Osteoblast (primary cell): ENCODE measurements around the gene CSE1L. TPM values are rescaled to one million over a fixed set of nuclear protein-coding genes. Genes with fewer than 3 reads are reported as not detected.

Experiments used
- DNase-seq: peaks from one replicate; pipeline ENCODE4 v3.0.0; 2011; ENCODE audit warnings: low spot score, mixed read lengths; ENCODE audit not compliant: insufficient read length; ENCODE audit errors: missing footprints
- H2AFZ ChIP-seq: 2 replicates; pipeline ENCODE4 v1.6.0; 2011; ENCODE audit warnings: mild to moderate bottlenecking, low read length
- H3K27ac ChIP-seq: 2 replicates; pipeline ENCODE4 v1.5.1; 2011; ENCODE audit warnings: mild to moderate bottlenecking, low read depth, low read length, moderate library complexity
- H3K27me3 ChIP-seq: 2 replicates; pipeline ENCODE4 v1.6.0; 2012; ENCODE audit warnings: mild to moderate bottlenecking, control low read depth, inconsistent platforms, low read length, moderate library complexity; ENCODE audit not compliant: insufficient read depth
- H3K36me3 ChIP-seq: 2 replicates; pipeline ENCODE4 v1.5.1; 2011; ENCODE audit warnings: mild to moderate bottlenecking, low read length, control low read depth, moderate library complexity; ENCODE audit not compliant: insufficient read depth
- H3K4me1 ChIP-seq: 2 replicates; pipeline ENCODE4 v1.5.1; 2011; ENCODE audit warnings: mild to moderate bottlenecking, low read length, control low read depth, moderate library complexity; ENCODE audit not compliant: insufficient read depth
- H3K4me2 ChIP-seq: 2 replicates; pipeline ENCODE4 v1.6.0; 2011; ENCODE audit warnings: mild to moderate bottlenecking, low read length; ENCODE audit not compliant: insufficient read depth
- H3K4me3 ChIP-seq: fragments of 200-600 bp; sonication (generic); 3 replicates; pipeline ENCODE4 v1.5.1; 2012; ENCODE audit warnings: mild to moderate bottlenecking, low read length, inconsistent platforms; ENCODE audit not compliant: insufficient read depth
- H3K79me2 ChIP-seq: 2 replicates; pipeline ENCODE4 v1.6.0; 2012; ENCODE audit warnings: mild to moderate bottlenecking, low read length, control low read depth, inconsistent platforms; ENCODE audit not compliant: insufficient read depth
- H3K9me3 ChIP-seq: 2 replicates; pipeline ENCODE4 v1.5.1; 2011; ENCODE audit warnings: low read depth, low read length, control low read depth
- H4K20me1 ChIP-seq: 2 replicates; pipeline ENCODE4 v1.6.0; 2012; ENCODE audit warnings: mild to moderate bottlenecking, low read length, control low read depth; ENCODE audit not compliant: insufficient read depth
- total RNA-seq: library from RNA; depleted of rRNA; stranded (reverse); fragments of >200 nt; gene quantifications from 2 replicates; pipeline ENCODE4 v1.2.3, GENCODE V29; 2012
- TF ChIP-seq, protein P1 (sequence below): IDR thresholded peaks from 2 replicates; pipeline ENCODE4 v1.5.1; 2011; ENCODE audit warnings: mild to moderate bottlenecking, low read depth, low read length, moderate library complexity; ENCODE audit errors: extremely low read depth

The CSE1L gene
- total RNA-seq, 1 donor = 48.9 TPM

DNA sequence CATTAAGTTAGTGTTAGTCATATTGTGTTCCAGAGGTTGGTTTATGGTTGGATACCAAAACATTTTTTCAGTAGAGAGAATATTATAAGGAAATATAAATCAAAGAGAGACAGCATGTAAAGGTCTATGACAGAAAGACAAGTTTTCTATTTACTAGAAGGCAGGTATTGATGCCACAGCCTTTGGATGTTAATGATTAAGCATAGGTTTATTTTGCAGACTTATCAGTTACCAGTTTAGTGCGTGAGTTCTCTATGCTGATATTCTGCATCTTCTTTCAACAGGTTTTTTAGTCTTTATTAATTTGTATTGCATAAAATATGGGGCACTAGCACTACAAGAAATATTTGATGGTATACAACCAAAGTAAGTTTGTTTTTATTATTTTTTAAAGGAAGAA lies 45.6 kb downstream of the CSE1L start:
- Histone ChIP-seq H3K4me2 (no peak overlapping the region), H3K27ac (no peak overlapping the region), H3K36me3 (peaks cover 84% of the 10 kb centered on the region), H3K4me1 (no peaks in the 10 kb centered on the region), H3K79me2 (no peaks in the 10 kb centered on the region), H3K9me3 (no peaks in the 10 kb centered on the region), H4K20me1 (no peaks in the 10 kb centered on the region), H2AFZ (no peak overlapping the region), H3K27me3 (no peaks in the 10 kb centered on the region), H3K4me3 (no peak overlapping the region)
- TF ChIP-seq, protein P1, sequence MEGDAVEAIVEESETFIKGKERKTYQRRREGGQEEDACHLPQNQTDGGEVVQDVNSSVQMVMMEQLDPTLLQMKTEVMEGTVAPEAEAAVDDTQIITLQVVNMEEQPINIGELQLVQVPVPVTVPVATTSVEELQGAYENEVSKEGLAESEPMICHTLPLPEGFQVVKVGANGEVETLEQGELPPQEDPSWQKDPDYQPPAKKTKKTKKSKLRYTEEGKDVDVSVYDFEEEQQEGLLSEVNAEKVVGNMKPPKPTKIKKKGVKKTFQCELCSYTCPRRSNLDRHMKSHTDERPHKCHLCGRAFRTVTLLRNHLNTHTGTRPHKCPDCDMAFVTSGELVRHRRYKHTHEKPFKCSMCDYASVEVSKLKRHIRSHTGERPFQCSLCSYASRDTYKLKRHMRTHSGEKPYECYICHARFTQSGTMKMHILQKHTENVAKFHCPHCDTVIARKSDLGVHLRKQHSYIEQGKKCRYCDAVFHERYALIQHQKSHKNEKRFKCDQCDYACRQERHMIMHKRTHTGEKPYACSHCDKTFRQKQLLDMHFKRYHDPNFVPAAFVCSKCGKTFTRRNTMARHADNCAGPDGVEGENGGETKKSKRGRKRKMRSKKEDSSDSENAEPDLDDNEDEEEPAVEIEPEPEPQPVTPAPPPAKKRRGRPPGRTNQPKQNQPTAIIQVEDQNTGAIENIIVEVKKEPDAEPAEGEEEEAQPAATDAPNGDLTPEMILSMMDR = no peak
- no peak for DNase-seq

- H3K4me1 ChIP-seq = no peaks in the 10 kb centered on the region
- H3K27me3 ChIP-seq = no peaks in the 10 kb centered on the region
- H3K79me2 ChIP-seq = peaks cover 11% of the 10 kb centered on the region
- H3K36me3 ChIP-seq = peaks cover 57% of the 10 kb centered on the region
- no peaks in the 10 kb centered on the region for H4K20me1 ChIP-seq
- H3K27ac ChIP-seq = no peak overlapping the region
- TF ChIP-seq, protein P1 = no peak
- H3K4me2 ChIP-seq = no peak overlapping the region
- no peak for DNase-seq
- no peak overlapping the region for H3K4me3 ChIP-seq
- no peak overlapping the region for H2AFZ ChIP-seq
- no peaks in the 10 kb centered on the region for H3K9me3 ChIP-seq
Measured at GRCh38 chr20:49096203-49096730, 50.2 kb downstream of the CSE1L start.

DNA sequence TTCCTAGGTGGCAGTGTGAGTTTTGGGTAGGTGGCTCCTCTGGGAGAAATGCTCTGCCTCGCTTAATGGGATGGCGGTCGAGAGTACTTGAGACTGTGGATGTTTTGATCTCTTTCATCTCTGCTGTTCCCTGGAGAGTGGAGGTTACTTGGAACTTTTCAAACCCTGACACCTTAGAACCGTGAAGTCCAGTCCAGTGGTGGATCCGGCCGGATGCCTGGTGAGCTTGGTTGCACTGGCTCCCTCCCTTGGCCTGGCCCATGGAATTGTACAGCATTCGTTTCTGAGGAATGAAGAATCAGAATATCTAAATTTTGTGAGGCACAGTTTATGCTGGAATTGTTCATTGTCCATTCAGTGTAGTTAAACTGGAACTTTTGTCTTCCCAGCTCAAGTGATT lies 51.0 kb downstream of the CSE1L start:
- Histone ChIP-seq H3K4me2 (no peak overlapping the region), H3K36me3 (peaks cover 57% of the 10 kb centered on the region), H3K27ac (no peak overlapping the region), H4K20me1 (no peaks in the 10 kb centered on the region), H3K79me2 (peaks cover 11% of the 10 kb centered on the region), H3K4me3 (no peak overlapping the region), H2AFZ (no peak overlapping the region), H3K4me1 (no peaks in the 10 kb centered on the region), H3K9me3 (no peaks in the 10 kb centered on the region), H3K27me3 (no peaks in the 10 kb centered on the region)
- no peak for DNase-seq
- TF ChIP-seq, protein P1 = no peak

DNA sequence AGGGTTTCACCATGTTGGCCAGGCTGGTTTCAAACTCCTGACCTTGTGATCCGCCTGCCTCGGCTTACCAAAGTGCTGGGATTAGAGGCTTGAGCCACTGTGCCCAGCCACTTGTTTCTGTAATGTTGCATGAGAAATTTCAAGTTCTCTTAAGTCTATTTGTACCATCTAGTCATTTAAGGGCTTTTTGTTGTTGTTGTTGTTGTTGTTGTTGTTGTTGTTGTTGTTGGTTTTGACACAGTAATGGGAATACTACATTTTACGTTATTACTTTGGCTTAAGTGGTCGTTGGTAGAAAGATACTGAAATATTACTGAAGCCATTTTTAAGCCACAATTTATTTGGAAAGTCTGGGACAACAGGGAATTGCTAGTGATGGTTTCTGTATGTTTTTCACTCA lies 52.0 kb downstream of the CSE1L start:
- TF ChIP-seq, protein P1 = no peak
- no peak overlapping the region for H2AFZ ChIP-seq
- H3K79me2 ChIP-seq = peaks cover 11% of the 10 kb centered on the region
- no peaks in the 10 kb centered on the region for H4K20me1 ChIP-seq
- no peak overlapping the region for H3K4me3 ChIP-seq
- no peaks in the 10 kb centered on the region for H3K9me3 ChIP-seq
- no peak for DNase-seq
- H3K36me3 ChIP-seq = peaks cover 59% of the 10 kb centered on the region
- H3K4me1 ChIP-seq = no peaks in the 10 kb centered on the region
- no peak overlapping the region for H3K4me2 ChIP-seq
- H3K27ac ChIP-seq = no peak overlapping the region
- no peaks in the 10 kb centered on the region for H3K27me3 ChIP-seq
